Stimulated activated CD8-positive, alpha-beta memory T cell treated with anti-CD3 and anti-CD28 coated beads, Interleukin-15, amount 100 ng/mL, for 4 hours (primary cell): ENCODE measurements around the gene ADARB2.
"Not testable (repeated sequence)": the region's sequence is repeated elsewhere in the genome, so short reads cannot be mapped to it uniquely, and the experiment has no call there.

Experiments
- DNase-seq, 2 donors: peaks; one replicate each; pipeline ENCODE4 v3.0.0-alpha.2; 2020; ENCODE audit warnings: low read depth in 2 of 2

ADARB2 gene

DNA sequence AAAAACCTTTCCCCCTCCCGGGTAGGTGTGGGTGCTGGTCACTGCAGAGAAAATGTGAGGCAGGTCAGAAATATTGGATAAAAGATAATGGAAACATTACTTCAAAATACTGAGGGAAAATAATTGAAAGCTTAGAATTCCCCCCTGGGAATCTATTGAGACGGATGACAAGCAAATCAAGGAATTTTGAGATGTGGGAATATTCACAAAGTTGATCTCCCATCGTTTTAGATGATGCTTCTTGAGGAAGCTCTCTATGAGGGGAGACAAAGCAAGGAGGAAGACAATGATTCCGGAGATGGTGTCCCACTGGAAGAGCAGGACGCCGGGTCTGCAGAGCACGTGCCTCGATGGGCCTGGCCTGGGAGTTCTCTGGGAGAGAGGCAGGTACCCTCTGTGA is 470.2 kb downstream of the ADARB2 start:
- no peak for DNase-seq

GRCh38 chr10:1266033-1266802 is 471.1 kb downstream of the ADARB2 start:
- DNase-seq, result no peak

DNA sequence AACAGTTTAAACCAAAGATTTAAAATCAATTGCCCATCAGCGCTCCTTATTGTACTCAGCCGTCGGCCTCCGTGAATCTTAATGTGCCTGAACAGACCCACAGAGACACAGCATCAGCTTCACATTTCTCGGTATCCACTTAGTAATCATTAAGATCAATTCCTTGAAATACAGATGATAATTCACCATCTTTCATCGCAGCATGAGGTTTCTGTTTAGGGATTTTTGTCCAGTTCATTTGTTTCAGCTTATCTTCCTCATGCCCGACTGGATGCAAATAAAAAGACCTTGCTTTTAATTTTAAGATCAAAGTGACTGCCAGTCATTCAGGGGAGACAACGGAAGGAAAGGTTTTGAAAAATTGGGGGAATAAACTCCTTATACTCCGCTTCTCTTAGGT is 473.3 kb downstream of the ADARB2 start:
- no peak for DNase-seq

- DNase-seq, result no peak
Observed at GRCh38 chr10:1257274-1257673, 480.1 kb downstream of the ADARB2 start.

GRCh38 chr10:1256432-1256725 is 480.9 kb downstream of the ADARB2 start:
- no peak for DNase-seq

DNA sequence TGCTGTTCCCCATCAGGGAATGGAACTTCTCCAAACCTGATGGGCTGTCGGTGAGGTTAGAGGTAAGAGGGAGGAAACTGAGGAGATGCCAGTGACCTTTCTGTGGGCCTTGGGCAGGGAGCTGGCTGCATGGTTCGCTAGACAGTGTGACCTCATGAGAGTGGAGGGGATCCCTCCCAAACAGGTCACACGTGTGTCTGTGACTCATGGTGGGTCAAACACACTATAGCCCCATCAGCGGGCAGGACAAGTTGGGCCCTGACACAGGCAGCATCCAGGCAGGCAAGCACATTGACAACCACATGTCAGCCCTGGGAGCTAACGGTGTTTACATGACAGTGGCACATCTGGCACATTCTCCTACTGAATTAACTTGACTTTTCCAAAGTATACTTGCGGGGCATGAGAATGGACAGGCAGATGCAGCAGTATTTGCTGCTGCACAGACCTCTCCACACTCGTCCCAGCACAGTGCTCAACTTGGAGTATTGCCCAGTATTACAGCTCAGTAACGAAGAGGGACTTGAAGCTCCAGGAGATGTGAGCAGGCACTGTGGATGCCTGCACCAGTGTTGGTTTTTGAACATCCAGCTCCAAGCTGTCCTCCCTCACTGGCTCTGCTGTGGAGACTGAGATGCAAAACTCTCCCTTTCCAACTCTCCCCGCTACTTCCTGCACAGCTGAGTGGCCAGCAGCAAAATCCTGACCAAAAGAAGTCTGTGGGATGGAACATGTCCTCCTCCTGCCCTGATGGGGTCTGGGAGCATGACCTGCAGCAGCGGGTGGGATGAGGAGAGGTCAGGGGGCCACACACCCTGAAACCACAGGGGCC is 481.5 kb downstream of the ADARB2 start:
- no peak for DNase-seq

DNA sequence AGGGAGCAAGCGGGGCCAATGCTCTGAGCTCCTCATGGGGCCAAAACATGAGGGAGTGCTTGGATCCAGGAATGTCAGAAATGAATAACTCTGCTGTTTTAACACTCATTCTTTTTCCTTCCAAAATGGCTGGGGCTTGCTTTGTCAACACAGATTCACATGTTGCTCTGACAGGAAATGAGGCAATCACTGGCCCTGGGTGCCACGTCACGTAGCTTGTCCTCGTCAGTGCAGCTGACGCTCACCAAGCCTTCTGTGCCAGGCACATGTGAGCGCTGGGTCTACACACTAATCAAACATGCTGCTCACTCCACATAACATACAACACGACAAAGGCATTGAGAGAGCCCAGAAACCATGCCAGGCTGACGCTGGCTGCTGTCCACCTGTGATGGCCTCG is 482.2 kb downstream of the ADARB2 start:
- no peak for DNase-seq

GRCh38 chr10:1253523-1254353 is 483.6 kb downstream of the ADARB2 start:
- DNase-seq, result no peak

- no peak for DNase-seq
Observed at GRCh38 chr10:1251769-1252168, 485.6 kb downstream of the ADARB2 start.

- no peak for DNase-seq
Observed at GRCh38 chr10:1249142-1249920, 488.0 kb downstream of the ADARB2 start.

GRCh38 chr10:1248262-1248630 is 489.1 kb downstream of the ADARB2 start:
- DNase-seq, result not testable (repeated sequence)

GRCh38 chr10:1247598-1248261 is 489.6 kb downstream of the ADARB2 start:
- DNase-seq, result no peak

- no peak for DNase-seq
Observed at GRCh38 chr10:1244493-1244892, 492.8 kb downstream of the ADARB2 start.

DNA sequence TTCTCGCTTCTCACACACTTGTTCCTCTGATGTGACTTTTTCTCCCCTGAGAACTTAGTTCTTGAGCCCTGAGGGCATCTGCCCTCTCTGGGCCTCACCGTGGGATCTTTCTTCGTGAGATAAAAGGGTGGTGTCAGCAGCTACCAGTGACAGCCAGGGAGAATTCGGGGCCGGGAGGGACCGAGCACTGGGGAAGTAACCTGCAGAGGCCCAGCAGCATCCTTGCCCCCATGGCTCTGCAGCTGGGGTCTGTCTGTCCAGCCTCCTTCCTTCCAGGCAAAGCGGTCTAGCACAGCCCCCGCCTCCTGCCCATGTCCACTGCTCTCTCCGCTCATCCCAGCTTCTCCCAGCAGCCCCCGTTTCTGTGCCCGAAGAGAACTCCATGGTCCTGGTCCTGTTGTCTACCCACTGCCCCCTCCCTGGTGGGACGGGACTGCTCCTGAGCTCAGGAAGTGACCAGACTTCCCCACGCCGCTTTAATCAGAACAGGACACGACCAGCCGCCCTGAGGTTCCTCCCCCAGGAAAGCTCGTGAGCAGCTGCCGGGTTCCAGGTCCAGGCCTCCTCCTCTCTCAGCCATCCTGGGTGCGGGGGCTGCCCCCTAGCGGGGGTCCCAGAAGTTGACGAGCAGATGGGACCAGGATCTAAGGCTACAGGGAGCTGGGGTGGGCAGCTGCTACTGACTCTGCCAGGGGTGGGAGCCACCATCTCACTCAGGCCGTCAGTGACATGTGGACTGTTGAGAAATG is 493.7 kb downstream of the ADARB2 start:
- DNase-seq, result no peak

- no peak for DNase-seq
Observed at GRCh38 chr10:1242975-1243374, 494.4 kb downstream of the ADARB2 start.

DNA sequence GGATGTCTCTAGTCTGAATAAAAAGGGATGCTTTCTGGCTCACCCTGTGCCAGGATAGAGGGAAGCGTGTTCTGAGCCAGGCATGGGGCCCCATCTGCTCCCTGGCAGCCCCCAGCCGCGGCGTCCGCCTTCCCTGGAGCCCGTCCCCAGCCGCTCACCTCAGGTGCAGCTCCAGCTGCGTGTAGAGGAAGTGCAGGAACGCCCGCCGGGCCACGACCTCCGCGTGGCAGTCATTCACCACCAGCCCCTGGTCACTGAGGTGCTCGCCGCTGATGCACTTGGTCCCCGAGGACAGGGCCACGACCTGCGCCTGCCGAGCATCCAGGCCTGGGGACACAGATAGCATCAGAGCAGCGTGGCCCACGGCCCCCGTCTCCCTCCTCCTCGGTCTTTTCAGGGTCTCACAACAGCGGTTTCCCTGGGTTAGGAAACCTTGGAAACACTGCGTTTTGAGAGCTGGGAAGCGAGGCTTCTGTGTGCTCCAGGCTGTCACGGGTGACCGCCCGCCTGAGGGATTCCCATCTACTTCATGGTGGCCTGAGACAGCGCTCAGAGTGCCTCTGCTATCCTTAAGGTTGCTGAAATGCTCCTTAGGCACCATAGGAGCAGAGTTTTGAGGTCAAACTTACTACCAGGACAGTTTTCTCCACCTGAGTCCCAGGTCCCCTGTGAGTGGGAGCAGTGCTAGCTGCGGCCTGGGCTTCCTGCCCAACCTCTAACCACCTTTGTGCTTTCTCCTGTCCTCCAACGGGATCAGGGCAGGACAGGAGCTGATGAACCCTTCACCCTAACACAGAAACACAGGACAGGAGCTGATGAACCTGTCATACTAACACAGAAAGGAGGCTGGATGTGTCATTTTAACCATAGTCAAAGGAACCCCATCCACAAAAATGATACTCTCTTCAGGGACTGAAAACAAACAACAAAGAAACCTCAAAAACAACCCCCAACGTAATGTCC is 495.1 kb downstream of the ADARB2 start:
- no peak for DNase-seq

DNA sequence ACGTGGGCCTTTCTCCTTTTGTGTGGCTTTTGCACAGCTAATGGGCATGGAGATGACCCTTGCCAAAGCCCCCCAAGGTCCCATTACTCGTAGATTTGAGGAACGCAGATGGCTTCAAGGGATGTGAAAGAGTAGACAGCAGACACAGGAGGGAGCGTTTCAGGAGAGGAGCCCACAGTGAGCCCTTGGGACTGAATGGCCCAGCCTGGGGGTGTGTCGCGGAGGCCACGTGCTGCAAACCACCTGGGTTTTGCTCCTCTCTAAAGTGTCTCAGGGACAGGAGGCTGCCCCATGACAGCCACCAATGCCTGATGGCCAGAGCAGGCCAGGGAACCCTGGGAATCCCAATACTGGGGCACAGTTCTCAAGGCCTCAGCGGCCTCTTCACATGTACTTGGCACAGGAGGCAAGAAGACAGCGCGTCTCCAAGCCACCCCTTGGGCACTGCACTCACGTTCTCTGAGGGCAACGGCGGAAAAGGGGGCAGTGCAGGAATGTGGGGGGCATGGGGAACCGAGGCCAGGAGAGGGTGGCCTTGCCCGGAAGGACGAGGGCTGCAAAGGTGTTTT is 495.9 kb downstream of the ADARB2 start:
- DNase-seq, result no peak

GRCh38 chr10:1240341-1240775 is 497.0 kb downstream of the ADARB2 start:
- no peak for DNase-seq

- no peak for DNase-seq
Observed at GRCh38 chr10:1233031-1233430, 504.3 kb downstream of the ADARB2 start.
